Activated T-helper 1 cell treated with Interleukin-2 at 50 U/mL for 16 hours (primary cell): Measurements from ENCODE around the gene ABHD5.

Experiments used
- DNase-seq: peaks from one replicate; pipeline ENCODE4 v3.0.0-alpha.2; 2020; ENCODE audit warnings: low read depth

The ABHD5 gene

DNA sequence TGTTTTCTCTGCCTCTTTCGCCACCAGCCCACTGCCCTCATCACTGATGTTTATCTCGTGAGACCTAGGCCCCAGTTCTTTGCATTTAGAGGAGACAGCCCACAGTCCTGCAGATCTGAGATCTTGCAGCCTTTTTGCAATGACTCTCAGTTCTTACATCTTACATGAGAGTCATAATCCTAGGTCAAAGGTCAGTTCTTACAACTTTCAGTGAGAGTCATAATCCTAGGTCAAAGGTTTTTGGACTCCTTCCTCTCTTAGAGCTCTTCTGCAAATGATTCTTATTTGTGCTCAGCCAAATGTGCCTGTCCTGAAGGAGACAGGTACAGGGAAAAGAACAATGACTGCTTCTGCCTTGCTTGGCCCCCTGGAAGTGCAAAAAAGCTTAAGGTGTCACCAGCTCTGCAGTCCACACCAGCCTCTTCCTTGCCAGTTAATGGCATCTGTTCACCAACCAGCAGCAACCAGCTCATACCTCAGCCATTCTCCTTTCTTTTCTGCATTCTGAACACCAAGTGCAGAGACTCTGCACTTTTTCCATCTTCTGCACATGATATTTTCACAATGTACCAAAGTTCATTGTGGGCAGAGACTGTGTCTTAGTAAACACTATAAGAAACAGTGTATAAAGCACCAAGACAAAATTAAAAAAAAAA is 67.1 kb downstream of the ABHD5 start:
- no peak for DNase-seq

DNA sequence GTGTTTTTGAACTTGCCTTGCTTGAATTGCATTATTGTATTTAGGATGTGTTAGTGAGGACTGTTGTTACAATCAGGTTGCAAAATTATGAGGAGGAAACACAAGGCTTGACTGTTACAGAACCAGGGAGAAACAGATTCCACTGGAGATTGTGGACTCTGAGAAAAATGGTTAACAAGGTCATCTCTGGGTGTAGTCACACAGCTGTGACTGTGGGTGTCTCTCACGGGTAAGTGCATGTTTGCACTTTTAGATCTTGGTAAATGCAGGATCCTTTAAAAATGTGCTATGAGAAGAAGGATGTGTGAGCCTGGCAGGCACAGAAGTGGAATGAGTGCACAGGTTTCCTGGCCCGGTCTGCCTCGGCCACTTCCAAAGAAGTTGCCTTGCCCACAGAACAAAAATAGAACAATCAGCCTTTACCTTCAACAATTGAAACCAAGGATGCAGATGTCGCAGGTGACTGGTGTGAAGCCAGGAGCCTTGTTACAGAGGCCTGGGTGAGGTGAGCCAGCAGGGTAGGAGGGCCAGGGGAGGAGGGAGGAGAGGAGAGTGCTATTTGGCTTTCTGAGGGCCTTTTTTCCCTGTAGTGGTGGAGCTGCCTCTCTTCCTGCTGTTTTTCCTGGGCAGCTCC is 68.0 kb downstream of the ABHD5 start:
- no peak for DNase-seq

DNA sequence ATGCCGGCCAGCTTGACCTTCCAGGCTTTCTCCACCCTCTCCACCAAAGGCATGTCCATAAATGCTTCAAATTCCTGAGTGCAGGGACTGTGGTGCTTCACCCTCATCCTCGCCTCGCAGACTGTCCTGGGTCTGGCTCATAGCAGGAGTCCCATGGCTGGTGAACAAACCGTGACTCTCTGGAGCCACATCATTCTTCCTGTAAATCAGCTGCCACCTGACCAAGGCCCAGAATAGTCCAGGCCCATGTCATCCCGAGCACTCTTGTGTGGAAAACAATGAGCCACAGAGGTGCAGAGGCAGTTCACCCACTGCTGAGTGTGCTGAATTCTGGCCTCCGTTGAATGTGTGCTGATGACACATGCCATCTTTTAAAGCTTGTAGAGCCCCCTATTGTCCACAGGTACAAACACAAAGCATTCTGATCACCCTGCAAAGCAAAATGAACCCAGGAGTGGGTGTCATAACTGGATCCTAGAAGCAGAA is 68.6 kb downstream of the ABHD5 start:
- no peak for DNase-seq

DNA sequence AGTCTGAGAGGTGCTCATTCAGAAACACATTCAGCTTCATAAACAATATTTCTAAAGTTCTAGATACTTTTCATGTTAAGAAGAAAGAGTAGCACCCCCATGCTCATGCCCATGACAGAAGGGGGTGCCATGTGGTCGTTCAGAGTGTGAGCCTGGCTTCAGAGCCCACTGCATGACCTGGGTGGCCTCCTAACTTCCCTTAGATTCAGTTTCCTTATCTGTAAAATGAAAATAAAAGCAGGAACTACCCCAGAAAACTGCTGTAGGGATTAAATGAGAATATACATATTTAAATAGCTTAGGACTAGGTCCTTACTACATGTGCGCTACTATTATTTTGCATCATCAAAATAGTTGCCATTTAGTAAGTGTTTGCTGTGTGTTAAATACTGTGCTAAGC is 69.2 kb downstream of the ABHD5 start:
- DNase-seq: no peak

DNA sequence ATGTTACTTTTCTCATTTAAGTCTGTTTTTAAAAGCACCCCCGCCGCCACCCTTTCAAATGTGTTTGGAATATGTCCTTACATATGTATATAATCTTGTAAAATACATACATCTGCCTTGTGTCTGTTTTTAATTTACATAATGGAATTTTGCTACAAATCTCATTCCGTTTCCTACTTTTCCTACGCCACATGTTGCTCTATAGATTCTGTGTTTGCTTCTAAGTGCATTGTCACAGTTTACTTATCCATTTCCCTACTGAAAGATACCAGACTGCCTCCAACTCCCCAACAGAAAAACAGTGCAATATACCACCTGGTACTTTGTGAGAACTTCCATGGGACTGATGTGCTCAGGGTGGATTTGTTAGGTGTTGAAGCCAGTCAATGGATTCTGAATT is 70.2 kb downstream of the ABHD5 start:
- DNase-seq: no peak

DNA sequence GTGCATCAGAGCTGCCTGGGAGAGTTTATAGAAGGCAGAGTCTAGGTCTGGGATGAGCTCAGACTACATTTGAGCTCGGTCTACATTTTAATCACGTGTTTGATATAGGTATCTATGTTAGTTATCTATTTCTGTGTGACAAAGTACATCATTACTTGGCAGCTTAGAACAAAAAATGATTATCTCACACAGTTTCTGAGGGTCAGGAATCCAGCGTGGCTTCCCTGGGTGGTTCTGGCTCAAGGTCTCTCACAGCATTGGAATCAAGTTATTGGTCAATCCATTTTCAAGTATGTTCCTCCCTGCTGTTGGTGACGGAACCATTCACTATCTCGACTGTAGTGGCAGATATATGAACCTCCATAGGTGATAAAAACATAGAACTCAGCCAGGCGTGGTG is 71.7 kb downstream of the ABHD5 start:
- DNase-seq: no peak

DNA sequence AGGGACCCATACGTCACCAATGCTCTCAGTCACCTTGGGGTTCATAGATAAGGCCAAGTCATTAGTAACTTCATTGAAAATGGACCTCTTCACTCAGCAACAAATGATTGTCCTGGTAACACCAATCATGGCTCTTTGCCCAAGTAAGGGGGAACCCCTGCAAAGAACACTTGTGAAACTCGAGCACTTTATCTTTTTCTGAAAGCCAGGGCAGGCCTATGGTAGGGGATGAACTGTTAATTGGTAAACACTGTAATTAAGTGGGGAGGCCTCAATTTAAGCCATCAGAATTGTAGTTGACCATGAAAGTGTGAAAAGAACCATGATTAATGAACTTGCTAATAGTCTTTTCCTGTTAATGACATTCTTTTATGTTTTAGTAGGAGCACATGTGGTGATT is 73.3 kb downstream of the ABHD5 start:
- DNase-seq: no peak

DNA sequence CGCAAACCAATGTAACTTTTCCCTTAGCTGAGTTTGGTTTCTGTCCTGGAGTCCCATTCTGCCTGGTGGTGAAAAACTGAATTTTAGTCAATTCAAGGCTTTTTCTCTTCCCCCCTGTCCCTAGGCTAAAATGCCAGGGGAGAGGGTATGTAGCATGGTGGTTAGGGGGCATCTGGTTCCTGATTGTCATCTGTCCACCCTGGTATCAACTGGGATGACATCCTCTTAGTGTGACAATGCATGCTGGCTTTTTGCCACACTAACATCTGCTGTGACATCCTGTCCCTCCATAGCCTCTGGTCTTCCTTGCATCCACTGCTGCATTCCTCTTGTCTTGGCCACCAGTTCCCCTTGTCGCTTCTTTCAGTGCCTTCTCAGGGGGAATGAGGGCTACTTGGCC is 73.7 kb downstream of the ABHD5 start:
- DNase-seq: no peak

DNA sequence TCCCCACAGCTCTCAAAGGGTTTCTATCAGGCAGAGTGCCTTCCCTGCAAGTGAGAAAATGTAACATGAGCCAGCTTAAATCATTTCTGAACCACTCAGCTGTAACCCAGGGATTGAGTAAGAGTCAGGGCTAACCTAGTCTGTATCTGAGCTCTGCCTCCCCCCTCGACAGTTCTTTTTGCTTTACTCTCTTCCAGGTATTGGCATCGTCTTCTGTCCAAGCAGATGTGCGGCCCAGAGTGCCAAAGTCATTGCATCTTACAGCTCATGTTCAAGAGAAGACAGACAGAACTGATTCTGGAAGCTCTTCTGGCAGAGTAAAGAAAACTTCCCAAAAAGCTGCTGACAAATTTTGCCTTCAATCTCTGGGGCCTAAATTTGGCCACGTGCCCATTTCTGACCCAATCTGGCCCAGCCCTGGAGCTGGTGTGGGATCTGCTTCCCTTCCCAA is 74.8 kb downstream of the ABHD5 start:
- DNase-seq: no peak

DNA sequence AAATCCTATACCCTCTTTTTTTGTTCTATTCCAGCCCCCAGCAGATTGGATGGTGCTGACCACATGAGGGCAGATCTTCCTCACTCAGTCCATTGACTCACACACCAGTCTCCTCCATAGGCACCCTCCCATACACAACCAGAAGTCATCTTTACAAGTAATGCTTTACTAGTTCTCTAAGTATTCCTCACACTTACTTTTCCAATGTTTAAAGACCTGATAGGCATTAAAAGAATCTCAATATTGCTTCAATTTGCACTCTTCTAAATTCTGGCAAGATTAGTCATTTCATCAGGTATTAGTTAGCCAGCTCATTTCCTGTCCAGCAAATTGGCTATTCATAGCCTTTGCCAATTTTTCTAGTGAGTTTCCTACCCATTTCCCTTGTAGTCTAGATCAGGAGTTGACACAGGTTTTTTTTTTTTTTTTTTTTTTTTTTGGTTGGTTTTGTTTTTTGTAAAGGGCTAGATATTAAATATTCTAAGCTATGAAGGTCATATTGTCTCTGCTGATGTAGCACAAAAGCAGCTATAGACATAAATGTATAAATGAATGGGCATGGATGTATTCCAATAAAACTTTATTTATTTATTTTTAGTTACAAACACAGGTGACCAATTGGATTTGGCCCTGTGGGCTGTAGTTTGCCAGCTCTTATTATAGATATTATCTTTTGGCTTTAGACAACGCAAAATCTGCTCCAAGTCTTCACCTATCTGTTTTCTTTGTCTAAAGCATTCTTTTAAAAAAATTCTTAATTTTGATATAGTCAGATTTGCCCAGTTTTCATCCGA is 76.1 kb downstream of the ABHD5 start:
- DNase-seq: no peak

DNA sequence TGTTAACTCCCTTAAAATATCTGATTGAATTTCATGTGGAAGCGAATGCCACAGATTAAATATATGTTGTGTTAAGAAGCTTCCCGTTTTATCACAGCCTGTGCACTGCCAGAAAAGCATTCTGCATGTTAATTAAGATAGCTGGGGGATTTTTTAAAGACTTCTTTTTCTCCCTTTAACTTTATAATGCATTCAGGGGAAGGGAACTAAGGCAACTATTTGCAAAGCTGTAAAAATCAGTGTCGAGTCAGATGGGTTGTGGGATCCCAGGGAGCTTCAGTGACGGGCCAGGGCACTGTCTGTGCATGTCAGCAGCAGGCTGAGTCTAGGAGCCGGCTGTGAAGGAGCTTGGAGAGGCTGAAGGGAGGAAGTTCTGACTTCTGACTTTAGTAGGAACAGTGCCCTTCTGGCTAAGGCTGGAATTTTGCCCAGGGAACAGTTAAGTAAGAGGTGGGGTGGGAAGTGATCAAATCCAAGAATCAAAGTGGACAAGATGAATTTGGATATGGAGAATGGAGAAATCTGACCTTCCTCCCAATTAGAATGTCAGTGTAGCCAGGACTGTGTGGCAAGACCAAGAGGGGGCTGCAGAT is 77.7 kb downstream of the ABHD5 start:
- DNase-seq: no peak

DNA sequence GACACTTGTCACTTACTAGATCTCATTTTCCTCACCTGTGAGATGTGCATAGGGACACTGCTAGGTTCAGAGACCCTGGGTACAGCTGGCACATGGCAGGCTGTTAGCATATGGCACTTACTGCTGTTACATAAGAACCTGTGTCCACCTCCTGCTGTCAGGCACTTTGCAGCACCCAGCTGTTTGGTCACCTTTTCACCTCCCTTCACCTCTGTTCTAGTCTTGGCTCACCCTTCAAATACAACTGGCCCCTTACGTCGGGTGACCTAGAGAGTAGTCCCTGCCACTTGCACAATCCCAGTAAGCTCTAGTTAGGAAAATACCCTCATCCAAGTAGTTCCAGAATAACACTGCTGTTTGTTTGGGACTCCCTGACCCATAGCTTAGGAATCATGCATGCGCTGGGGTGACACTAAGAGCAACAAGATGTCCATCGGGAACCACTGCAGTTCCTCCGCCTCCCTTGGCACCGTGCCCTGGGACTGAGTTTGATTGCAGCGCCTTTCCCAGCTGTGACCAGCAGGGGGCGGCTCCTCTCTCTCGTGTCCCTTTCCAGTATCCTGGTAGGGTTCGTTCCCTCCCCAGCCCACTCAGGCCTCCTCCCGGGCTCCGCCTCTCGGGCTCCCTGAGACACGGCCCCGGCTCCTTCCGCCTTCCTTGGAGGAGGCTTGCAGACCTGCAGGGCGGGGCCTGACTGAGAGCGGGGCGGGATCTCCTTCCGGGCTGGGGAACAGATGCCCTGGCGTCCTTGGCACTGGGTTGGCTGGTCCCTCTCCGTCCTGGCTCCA is 78.6 kb downstream of the ABHD5 start:
- peak; percentile 48 for DNase-seq

DNA sequence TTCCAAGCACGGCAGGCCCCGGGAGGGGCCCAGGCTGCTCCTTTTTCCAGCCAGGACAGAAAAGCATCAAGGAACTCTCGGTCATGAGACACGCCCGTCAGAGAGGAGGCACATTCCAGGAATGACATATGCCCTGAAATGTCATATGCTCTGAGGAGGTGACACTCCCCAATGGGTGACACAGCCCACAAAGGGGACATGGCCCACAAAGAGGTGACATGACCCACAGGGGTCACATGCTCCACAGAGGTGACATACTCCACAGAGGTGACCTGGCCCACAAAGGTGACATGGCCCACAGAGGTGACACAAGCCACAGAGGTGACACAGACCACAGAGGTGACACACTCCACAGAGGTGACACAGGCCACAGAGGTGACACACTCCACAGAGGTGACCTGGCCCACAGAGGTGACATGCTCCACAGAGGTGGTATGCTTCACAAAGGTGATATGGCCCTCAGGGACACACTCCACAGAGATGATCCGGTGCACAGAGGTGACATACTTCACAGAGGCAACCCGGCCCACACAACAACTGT is 79.2 kb downstream of the ABHD5 start:
- no peak for DNase-seq

DNA sequence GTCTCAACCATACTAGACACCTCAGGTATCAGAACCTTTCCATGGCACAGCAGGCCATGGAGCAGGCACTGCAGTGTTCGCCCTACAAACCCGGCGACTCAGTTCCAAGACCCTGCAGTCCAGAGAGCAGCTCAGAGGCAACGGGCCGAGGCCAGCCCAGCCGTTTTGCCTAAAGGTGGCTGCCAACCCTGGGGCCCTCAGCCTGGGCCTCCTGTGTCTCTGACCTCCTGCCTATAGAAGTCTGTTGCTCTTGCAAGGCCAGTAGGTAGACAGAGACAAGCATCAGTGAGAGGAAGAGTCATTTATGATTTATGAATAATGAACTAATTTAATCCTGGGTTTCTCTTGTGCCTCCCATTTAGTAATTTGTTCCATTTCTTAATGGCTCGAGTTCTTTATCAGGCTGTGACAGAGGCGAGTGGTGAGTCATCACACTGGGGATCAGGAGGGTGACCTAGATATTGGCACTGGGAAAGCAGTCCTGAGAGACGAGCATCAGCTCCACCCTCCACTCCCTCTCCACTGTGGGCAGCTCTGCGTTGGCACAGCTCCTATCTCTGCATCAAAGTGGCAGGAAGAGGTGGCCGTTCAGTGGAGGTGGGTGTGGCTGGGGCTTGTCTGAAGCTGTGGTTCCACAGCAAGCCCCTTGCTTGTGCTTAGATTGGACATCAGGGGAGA is 79.8 kb downstream of the ABHD5 start:
- DNase-seq: no peak

DNA sequence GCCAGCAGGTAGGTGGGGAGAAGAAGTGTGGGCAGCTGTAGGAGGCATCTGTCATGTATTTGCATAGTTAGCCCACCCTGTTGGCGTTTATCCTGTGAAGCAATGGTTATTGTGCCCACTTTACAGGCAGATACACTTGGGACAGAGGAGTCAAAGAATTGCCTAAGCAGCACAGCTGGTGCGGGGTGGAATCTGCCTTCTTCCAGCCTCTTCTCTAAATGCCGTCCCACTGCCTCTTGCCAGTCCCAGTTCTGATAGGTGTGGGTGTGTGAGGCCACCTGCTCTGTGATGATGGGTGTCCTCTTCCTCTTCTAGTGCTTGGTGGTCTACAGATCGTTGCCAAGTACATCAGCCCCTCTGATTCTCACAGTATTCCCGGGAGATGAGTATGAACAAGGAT is 80.9 kb downstream of the ABHD5 start:
- no peak for DNase-seq

DNA sequence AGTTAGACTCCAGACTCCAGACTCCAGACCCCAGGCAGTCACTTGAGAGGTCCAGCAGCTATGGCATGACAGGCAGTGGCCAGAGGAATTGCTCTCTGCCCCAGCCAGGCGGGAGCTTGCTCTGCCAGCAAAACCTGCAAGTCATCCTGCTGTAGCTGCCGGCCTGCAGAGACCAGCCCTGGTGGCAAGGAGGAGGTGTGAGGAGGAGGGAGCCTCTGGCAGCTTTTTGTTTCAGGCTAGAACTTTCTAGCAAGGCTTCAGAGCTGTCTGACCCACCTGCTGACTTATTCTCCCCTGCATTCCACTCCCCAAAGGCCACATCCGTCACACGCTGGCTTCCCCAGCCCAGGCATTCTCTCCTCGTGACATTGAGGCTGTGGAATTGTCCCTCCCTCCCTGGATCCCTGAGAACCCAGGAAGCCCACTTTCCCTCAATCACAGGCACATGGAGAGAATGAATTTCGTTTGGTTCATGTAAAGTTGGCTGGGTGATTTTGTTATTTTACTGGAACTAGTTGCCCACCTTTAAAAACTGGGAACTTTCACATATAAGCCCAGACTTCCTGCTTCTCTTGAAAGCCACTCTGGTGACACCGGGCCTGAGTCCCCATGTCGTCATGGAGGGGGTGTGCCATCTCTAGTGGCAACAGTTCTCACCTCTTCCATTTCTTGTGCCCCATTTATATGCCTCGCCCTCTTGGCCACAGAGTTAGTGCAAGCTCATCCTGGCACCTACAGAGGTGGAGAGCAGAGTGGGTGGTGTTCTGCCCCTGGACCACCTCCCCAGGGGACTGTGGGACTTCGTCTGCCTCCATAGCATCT is 82.7 kb downstream of the ABHD5 start:
- DNase-seq: no peak

DNA sequence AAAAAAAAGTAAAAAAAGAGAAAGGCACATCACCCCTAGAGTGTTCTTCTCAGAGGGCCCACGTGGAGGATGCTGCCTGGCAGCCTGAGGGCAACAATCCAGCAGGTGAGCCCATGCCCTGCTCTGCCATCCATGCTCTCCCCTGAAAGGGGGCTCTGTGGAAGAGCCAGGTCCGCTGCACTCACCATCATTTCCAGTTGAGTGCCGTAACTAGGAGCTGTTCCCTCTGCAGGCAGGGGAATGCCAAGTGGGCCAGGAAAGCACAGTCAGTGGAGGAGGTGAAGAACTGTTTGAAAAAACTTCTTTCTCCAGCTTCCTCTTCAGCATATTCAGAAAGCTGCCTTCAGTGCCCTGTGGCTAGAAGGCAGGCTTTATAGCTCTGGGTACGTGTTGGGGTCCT is 84.1 kb downstream of the ABHD5 start:
- no peak for DNase-seq

DNA sequence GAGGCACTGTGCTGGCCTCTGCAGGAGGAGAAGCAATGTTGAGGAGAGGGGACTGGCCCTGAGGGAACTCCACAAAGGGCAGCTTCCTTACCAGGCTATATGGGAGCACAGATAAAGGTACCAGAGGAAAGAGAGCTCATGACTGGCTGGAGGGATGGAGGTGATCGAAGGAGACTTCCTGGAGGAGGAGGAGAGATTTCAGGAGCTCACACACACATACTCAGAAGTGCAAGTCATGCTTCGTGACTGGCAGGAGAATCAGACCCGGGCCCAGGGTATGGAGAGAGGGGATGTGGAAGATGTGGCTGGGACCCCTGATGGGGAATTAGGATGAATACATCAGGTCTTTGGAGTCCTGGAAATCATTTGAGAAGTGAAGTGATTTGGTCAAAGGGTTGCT is 85.4 kb downstream of the ABHD5 start:
- DNase-seq: no peak

DNA sequence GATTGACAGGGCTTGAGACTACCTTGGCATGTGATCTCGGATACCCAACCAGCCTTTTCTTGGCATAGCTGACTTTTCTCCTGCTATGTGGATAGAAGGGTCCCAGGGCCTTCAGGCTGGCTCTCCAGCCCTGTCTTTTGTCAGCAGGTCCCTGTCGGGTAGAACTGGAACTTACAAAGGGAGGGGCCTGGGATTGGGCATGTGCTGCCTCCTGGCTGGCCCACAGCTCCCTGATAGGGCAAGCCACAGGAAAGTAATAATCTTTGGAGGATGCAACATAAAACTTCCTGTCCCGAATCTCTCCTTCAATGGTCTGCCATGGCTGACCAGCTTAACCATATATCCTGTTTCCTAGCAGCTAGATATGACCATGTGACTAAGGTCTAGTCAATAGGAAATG is 89.1 kb downstream of the ABHD5 start:
- no peak for DNase-seq

DNA sequence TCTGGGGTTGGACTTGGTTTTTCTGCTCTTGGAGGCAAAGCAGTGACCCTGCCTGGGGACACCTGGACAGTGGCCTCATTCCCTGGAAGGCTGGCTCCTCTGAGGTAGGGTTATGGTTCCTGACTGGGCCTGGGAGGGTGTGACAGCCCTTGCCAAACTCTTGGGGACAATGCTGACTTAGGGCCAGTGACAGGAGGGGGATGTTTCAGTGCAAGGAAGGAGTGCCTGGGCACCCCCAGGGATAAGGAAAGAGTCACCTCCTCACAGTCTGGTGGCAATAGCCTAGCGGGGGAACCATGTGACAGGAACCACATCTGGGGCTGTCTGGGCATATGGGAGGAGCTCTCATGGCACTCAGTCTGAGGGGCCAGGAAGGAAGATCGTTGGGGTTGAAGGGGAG is 91.8 kb downstream of the ABHD5 start:
- DNase-seq: no peak
